ENCODE measurements around the gene LRBA.

The LRBA gene

DNA sequence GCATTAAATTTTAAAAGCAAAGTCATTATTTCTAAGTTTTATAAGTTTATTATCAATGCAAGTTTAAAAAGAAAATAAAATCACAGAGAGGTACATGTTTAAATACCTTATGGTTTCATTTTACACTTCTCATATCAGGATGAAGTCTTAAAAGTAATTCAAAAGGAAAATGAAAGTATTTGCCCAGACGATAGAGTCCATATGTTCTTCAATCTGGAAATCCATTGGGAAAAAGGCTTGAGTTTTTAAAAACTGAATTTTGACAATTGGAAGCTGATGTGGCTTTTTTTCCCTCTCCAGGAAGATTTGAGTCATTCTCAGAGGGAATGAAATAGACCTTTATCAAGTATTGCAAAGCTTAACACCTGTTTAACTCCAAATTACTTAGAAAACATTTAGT, 396.0 kb downstream of the LRBA start:
- Histone ChIP-seq H3F3A (ENCODE audit: insufficient read depth, low read length) (no peaks in the 10 kb centered on the region), H3K9me2 (ENCODE audit: low read depth, low read length) (no peaks in the 10 kb centered on the region), H3K4me2 (ENCODE audit: low read length) (no peak overlapping the region), H3K79me2 (ENCODE audit: insufficient read depth, low read length) (no peaks in the 10 kb centered on the region), H3K9ac (ENCODE audit: low read length) (no peak overlapping the region), H2AFZ (ENCODE audit: low read length) (no peak overlapping the region), H3K27ac (ENCODE audit: low read depth, low read length, poor library complexity, severe bottlenecking) (no peak overlapping the region), H3K4me3 (ENCODE audit: low read depth, low read length, poor library complexity, severe bottlenecking) (no peak overlapping the region), H3K4me1 (ENCODE audit: insufficient read depth, low read length, severe bottlenecking) (no peaks in the 10 kb centered on the region), H3K27me3 (ENCODE audit: insufficient read depth, low read length) (no peaks in the 10 kb centered on the region), H3K36me3 (ENCODE audit: insufficient read depth, low read length) (no peaks in the 10 kb centered on the region), H3K9me3 (ENCODE audit: low read length) (no peaks in the 10 kb centered on the region), H4K20me1 (ENCODE audit: insufficient read depth, low read length) (no peaks in the 10 kb centered on the region)
- TF ChIP-seq CTCF (IDR thresholded peaks at IDR 0.05; ENCODE audit: low read length) (no peak), EZH2 (IDR thresholded peaks at IDR 0.05; ENCODE audit: borderline replicate concordance, low read length) (no peak)

DNA sequence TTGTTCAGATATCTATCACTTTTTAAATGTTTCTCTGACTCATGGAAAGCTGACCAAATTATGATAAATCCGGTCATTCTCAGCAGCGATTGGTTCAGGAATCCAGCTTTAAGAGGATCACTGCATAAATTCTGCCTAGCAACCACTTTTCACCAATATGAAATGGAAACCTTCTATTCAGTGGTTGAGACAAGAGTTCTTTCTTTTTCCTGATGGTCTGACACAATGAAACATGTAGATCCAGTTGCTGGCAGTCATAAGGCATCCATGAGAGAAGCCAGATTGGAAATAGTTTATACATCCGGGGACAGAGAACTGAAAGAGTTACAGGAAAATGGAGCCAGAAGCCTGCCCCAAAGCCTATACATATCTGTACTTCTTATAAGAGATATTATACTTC, 406.0 kb downstream of the LRBA start:
- Histone ChIP-seq H3K27me3 (ENCODE audit: insufficient read depth, low read length) (no peaks in the 10 kb centered on the region), H3K36me3 (ENCODE audit: insufficient read depth, low read length) (no peaks in the 10 kb centered on the region), H3K79me2 (ENCODE audit: insufficient read depth, low read length) (no peaks in the 10 kb centered on the region), H3F3A (ENCODE audit: insufficient read depth, low read length) (no peaks in the 10 kb centered on the region), H4K20me1 (ENCODE audit: insufficient read depth, low read length) (no peaks in the 10 kb centered on the region), H3K4me3 (ENCODE audit: low read depth, low read length, poor library complexity, severe bottlenecking) (no peak overlapping the region), H3K4me1 (ENCODE audit: insufficient read depth, low read length, severe bottlenecking) (no peaks in the 10 kb centered on the region), H2AFZ (ENCODE audit: low read length) (no peak overlapping the region), H3K9me3 (ENCODE audit: low read length) (no peaks in the 10 kb centered on the region), H3K27ac (ENCODE audit: low read depth, low read length, poor library complexity, severe bottlenecking) (no peak overlapping the region), H3K9ac (ENCODE audit: low read length) (no peak overlapping the region), H3K9me2 (ENCODE audit: low read depth, low read length) (no peaks in the 10 kb centered on the region), H3K4me2 (ENCODE audit: low read length) (no peak overlapping the region)
- TF ChIP-seq EZH2 (IDR thresholded peaks at IDR 0.05; ENCODE audit: borderline replicate concordance, low read length) (no peak), CTCF (IDR thresholded peaks at IDR 0.05; ENCODE audit: low read length) (no peak)

DNA sequence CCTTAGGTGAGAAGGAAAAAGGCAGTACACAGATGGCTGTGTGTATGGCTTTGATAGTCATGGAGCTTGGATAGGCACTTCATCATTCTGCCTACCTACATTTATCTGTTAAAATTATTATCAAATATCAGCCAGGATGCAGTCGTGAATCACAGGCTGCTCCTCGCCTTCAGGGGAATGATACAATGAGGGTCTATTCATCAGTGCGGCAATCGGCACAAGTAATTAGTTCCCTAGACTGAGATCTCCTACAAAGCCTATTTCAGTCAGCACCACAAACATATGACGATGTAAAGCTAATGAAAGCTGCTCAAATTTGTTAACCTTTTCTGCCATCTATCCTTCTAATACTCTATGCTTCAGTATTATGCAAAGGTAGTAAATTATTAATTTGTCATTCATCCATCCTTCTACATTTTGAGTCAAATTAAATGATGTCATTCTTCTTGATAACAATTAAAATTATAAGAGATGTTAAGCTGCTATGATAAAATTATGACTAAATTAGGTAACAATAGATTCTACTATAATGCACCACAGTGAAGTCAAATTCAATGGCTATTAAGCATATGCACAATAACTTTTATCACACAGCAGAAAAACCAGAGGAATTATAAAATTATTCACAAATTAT, 414.2 kb downstream of the LRBA start:
- TF ChIP-seq EZH2 (IDR thresholded peaks at IDR 0.05; ENCODE audit: borderline replicate concordance, low read length): no peak
- Histone ChIP-seq H3K4me3 (ENCODE audit: low read depth, low read length, poor library complexity, severe bottlenecking) (no peak overlapping the region), H3F3A (ENCODE audit: insufficient read depth, low read length) (no peaks in the 10 kb centered on the region), H3K27ac (ENCODE audit: low read depth, low read length, poor library complexity, severe bottlenecking) (no peak overlapping the region), H3K4me1 (ENCODE audit: insufficient read depth, low read length, severe bottlenecking) (no peaks in the 10 kb centered on the region), H2AFZ (ENCODE audit: low read length) (no peak overlapping the region), H3K9me3 (ENCODE audit: low read length) (no peaks in the 10 kb centered on the region), H3K9me2 (ENCODE audit: low read depth, low read length) (no peaks in the 10 kb centered on the region), H3K36me3 (ENCODE audit: insufficient read depth, low read length) (no peaks in the 10 kb centered on the region), H3K9ac (ENCODE audit: low read length) (no peak overlapping the region), H3K79me2 (ENCODE audit: insufficient read depth, low read length) (no peaks in the 10 kb centered on the region), H3K4me2 (ENCODE audit: low read length) (no peak overlapping the region), H4K20me1 (ENCODE audit: insufficient read depth, low read length) (no peaks in the 10 kb centered on the region), H3K27me3 (ENCODE audit: insufficient read depth, low read length) (no peaks in the 10 kb centered on the region)

DNA sequence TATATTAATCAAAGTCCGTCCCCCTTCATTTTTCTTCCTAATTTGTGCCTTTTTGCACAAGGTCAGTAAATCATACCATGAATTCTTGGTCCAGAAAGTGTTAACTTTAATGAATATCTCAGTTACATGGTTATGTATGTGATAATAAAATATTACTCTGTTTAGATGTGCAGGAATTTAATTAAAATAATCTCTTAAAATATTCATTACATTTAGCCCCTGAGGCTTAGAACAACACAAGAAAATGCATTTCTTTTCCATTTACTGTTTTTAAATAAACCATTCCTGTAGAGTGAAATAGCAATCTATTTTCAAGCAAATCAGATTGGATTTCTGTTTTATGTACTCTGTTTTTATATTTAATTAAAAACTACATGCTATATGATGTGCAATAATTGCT, 415.5 kb downstream of the LRBA start:
- Histone ChIP-seq H3K36me3 (ENCODE audit: insufficient read depth, low read length) (no peaks in the 10 kb centered on the region), H3K4me2 (ENCODE audit: low read length) (no peak overlapping the region), H3K79me2 (ENCODE audit: insufficient read depth, low read length) (no peaks in the 10 kb centered on the region), H3K9me3 (ENCODE audit: low read length) (no peaks in the 10 kb centered on the region), H3F3A (ENCODE audit: insufficient read depth, low read length) (no peaks in the 10 kb centered on the region), H2AFZ (ENCODE audit: low read length) (no peak overlapping the region), H3K4me1 (ENCODE audit: insufficient read depth, low read length, severe bottlenecking) (no peaks in the 10 kb centered on the region), H4K20me1 (ENCODE audit: insufficient read depth, low read length) (no peaks in the 10 kb centered on the region), H3K27me3 (ENCODE audit: insufficient read depth, low read length) (no peaks in the 10 kb centered on the region), H3K9ac (ENCODE audit: low read length) (no peak overlapping the region), H3K27ac (ENCODE audit: low read depth, low read length, poor library complexity, severe bottlenecking) (no peak overlapping the region), H3K4me3 (ENCODE audit: low read depth, low read length, poor library complexity, severe bottlenecking) (no peak overlapping the region), H3K9me2 (ENCODE audit: low read depth, low read length) (no peaks in the 10 kb centered on the region)
- TF ChIP-seq EZH2 (IDR thresholded peaks at IDR 0.05; ENCODE audit: borderline replicate concordance, low read length): no peak
- no peak for TF ChIP-seq CTCF (IDR thresholded peaks at IDR 0.05; ENCODE audit: low read length)

Measured in OCI-LY1 (cell line).